Measurements from ENCODE around the gene FRS3. TPM values are rescaled to one million over a fixed set of nuclear protein-coding genes. Genes with fewer than 3 reads are reported as not detected.

The FRS3 gene
- total RNA-seq, 1 donor from 2014 or later, result 1.2 TPM

GRCh38 chr6:41743406-41744235 is 36.1 kb downstream of the FRS3 start:
- no peak for DNase-seq (ENCODE audit: low read depth, low spot score)

DNA sequence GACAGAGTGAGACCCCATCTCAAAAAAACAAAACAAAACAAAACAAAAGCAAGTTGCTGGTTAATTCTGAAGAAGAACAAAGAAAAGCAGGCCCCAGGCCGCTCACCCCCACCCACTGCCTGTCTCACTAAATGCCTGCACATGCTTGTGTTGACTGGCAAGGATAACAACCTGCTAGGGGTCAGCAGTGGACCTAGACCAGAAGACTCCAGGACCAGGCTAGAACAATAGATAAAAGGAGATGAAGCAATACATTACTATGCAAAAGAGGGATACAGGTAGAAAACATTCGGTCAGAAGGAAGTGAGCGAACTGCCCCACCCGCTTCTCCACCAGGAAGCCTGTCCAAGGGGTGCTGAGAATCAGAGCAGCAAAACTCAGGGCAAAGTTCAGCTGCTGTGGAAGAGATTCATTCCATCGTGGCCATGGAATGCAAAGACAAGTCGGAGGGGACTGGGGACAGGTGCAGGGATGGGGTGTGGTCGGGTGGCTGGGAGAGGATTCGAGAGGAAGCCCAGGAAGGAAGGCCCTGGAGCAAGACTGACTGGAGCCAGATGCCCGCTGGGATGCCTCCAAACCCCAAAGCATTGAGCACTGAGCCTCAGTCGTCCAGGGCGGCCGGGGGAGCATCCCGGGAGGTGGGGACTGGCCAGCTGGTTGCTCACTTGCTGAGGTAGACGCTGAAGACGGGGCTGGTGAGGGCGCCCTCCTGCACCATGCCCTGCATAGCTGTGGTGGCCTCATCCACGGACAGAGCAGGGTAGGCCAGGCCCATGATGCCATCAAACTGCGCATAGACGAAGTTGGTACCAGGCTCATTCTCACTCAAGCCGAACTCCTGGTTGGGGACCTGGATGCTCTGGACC is 37.8 kb downstream of the FRS3 start:
- no peak for DNase-seq (ENCODE audit: low read depth, low spot score)

- no peak for DNase-seq (ENCODE audit: low read depth, low spot score)
Observed at GRCh38 chr6:41740366-41741162, 39.1 kb downstream of the FRS3 start.

DNA sequence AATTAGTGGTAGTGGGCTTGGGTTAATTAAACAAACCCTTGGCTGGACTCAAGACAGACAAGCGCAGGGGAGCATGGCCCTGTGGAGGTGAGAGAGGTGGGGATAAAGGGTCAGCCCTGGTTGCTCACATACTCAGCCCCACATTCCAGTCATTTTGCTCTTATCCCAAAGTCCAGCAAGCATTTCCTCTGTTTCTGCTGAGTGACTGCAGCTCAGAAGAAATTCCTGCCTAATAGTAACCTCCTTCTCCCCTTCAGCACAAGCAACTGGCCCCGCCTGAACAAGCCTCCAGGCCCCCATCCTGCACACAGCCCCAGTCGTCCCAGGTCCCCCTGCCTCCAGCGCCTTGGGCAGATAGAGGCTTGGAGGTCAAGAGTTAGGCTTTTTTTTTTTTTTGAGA is 40.7 kb downstream of the FRS3 start:
- no peak for DNase-seq (ENCODE audit: low read depth, low spot score)

- no peak for DNase-seq (ENCODE audit: low read depth, low spot score)
Observed at GRCh38 chr6:41737591-41738130, 42.0 kb downstream of the FRS3 start.

DNA sequence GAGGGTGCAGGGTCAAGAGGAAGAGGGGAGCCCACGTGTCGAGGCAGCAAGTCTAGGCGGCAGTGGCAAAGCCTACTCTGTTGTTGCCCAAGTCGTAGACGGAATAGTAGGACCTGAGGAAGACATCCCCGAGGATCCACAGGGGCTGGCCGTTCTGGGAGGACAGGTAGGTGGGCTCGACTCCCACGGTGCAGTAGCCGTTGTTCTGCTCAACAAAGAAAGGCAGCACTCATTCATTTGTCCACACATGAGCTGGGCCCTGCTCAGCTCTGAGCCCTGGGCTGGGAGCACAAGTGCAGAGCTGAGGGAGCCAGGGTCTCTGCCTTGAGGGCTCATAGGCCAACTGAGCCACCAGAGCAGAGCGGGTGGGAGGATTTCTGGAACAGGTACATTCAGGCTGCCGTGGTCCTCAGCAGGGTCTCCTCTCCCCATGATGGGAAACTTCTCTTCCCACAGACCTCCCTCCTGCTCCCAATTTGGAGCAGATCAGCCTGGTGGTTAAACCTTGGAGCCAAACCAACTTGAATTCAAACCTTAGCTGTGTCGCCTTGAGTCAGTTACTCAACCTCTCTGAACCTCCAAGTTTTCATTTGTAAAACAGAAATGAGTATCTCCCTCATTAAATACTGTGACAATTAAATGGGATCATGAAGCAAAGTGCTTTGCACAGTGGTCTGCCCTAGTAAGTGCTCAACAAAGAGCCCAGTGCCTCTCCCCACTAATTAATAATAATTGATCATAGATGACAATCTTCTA is 42.7 kb downstream of the FRS3 start:
- DNase-seq (ENCODE audit: low read depth, low spot score), result no peak

DNA sequence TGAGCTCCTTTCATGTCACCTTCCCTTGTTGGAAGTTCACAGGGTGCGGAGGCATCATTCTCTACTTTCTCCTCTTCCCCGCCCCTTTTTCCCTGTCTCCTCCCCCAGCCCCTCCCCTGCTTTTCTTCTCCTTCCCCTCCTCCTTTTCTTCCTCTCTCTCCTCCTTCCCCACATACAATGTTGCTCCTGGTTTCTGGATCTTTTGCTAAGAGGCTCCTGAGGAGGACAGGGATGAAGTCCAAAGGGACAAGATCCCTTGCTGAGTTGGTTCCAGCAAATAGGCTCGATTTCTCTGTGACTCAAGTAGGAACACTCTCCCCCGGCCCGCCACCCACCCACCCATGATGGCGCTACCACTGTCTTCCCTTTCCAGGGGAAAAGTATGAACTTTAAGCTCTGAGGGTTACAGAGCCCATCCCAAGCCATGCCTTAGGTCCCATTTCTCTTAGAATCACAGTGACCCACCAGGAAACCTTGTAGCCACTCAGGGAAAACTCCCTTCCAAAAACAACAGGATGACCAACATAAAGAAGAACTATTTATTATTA is 43.4 kb downstream of the FRS3 start:
- no peak for DNase-seq (ENCODE audit: low read depth, low spot score)

DNA sequence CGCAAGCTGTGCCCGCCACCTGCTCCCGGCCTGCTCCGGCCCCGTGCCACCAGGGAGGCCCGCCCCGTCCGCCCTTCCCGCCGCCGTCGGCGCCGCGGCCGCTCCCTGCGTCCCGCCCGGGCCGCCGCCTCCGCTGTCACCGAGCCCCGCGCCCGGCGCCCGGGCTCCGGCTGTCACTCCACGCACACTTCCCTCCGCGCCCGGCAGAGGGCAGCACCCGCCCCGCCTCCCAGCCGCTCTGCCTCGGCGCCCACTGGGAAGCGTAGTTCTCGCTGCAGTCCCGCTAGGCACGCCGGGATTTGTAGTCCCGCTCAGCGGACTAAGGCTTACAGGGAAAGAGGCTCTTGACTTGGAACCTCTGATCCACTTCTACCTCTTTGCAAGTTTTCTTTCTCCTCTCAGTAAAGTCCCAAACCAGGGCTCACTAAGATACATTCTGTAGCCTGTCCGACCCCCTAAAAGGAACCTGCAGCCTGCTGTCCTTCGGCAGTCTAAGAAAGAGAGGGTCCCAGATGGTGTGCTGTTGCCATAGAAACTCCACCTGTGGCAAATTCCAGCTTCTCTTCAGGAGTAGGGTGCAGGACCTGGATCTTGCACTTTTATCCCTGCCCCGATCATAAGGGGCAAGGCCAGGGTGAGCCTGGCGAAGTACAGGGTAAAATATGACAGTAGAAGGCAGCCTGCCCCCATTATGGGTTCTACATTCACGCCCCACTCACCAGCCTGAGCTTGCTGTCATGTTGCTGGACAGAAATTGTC is 44.1 kb downstream of the FRS3 start, which contains the start of gene TFEB:
TSS of gene TFEB (minus strand) at position 182 of the 759 bp plus-strand sequence. CDS start 44,395 bp downstream, outside the sequence.
- DNase-seq (ENCODE audit: low read depth, low spot score), result peak; percentile 53

DNA sequence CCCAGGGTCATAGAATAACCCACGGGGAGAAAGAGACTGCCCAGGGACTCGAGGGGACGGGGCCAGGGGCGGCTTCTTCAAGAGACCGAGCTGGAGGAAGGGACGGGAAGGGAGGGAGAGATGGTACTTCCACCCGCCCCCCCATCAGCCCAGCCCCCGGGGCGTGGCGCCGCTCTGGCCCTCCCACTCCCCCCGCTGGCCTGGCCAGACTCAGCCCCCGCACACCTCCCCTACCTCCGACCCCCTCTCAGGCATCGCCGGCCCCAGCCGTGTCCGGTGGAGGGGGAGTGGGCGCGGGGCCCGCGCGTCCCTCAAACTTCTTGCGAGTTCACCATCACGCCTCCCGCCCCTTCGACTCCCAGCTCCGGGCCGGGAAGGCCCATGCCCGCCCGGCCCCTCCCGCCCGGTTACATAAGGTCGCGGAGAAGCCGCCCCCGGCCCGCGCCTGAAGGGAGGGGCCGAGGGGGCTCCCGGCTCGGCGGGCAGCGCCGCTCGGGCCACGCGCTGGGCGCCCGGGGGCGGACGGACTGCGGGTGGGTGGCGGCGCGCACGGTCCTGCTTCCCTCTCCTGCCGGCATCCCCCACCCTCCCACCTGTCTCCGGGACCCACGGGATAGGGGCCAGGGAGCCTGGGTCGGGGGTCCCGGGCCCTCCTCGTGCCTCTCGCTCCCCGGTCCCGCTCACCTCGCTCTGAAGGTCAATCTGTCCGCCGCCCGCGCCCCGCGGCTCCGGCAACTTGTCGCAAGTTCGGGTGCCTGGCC is 44.9 kb downstream of the FRS3 start:
- DNase-seq (ENCODE audit: low read depth, low spot score), result peak; percentile 26

GRCh38 chr6:41733707-41734665 is 45.7 kb downstream of the FRS3 start:
- no peak for DNase-seq (ENCODE audit: low read depth, low spot score)

DNA sequence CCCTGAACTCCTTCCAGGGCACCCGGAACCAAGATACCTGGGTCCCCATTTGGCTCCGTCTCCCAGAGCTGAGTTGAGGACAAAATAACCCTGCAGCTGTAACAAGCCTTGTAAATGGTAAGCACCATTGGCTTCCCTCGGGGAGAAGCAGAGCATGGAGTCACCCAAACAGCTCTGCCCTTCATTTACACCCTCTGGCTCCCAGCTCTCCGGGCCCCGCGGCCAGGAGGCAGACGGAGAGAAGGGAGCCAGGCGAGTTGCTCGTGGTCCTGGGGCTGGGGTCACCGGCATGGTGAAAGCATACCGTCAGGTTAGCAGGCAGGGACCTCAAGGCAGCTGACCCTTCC is 46.4 kb downstream of the FRS3 start:
- DNase-seq (ENCODE audit: low read depth, low spot score), result no peak

GRCh38 chr6:41732591-41733359 is 46.9 kb downstream of the FRS3 start:
- no peak for DNase-seq (ENCODE audit: low read depth, low spot score)

GRCh38 chr6:41732149-41732548 is 47.6 kb downstream of the FRS3 start:
- DNase-seq (ENCODE audit: low read depth, low spot score), result no peak

GRCh38 chr6:41731561-41732086 is 48.1 kb downstream of the FRS3 start:
- no peak for DNase-seq (ENCODE audit: low read depth, low spot score)

- DNase-seq (ENCODE audit: low read depth, low spot score), result no peak
Observed at GRCh38 chr6:41730531-41731436, 48.9 kb downstream of the FRS3 start.

DNA sequence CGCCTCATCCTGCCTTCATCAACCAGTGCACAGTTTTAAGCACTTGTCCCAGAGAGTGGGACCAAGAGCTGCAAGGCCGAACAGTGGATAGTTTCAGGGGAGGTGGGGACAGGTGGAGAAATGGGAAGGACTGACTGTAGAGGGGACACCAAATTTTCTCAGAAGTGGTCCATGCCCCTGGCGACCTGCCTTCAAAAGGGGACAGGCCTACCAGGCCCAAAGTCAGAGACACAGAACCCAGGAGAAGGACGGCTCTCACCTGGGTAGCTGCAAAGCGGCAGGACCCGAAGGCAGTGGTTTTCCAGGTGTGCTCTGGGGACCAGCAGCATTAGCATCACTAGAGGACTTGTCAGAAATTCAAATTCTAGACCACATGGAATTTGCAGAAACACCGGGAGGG is 50.1 kb downstream of the FRS3 start:
- DNase-seq (ENCODE audit: low read depth, low spot score), result no peak

Data from pulmonary artery endothelial cell (primary cell).